ENCODE measurements around the gene MRTFA.

The MRTFA gene

GRCh38 chr22:40422558-40423309 is 213.8 kb downstream of the MRTFA start:
- H3K27me3 ChIP-seq (ENCODE audit: control insufficient read depth, insufficient read depth, low read length), result no peaks in the 10 kb centered on the region
- no peak overlapping the region for H3K27ac ChIP-seq (ENCODE audit: low read depth, low read length)
- H3K36me3 ChIP-seq (ENCODE audit: control insufficient read depth, insufficient read depth, low read length), result peaks cover 55% of the 10 kb centered on the region
- no peak overlapping the region for H3K9ac ChIP-seq (ENCODE audit: low read length)
- no peaks in the 10 kb centered on the region for H3K4me1 ChIP-seq (ENCODE audit: control insufficient read depth, insufficient read depth, low read length)
- no peak overlapping the region for H3K4me3 ChIP-seq (ENCODE audit: low read length)

DNA sequence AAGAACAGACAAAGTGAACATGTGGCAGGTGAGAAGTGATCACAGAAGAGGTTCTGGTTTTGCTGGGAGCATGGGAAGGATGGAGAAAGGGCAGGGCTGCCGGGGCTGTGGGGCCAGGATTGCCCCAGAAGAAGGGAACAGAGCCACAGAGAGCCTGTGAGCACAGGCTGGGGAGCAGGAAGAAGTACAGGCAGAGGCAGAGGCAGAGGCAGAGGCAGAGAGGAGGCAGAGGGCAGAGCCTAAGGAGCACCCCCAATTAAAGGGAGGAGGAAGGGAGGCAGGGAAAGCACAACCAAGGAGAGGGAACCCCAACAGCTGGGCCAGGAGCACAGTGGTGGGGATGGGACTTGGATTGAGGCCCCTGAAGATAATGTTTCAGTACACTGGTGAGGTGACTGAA is 214.6 kb downstream of the MRTFA start:
- Histone ChIP-seq H3K27ac (ENCODE audit: low read depth, low read length) (no peak overlapping the region), H3K36me3 (ENCODE audit: control insufficient read depth, insufficient read depth, low read length) (peaks cover 53% of the 10 kb centered on the region), H3K4me1 (ENCODE audit: control insufficient read depth, insufficient read depth, low read length) (no peaks in the 10 kb centered on the region), H3K4me3 (ENCODE audit: low read length) (no peak overlapping the region), H3K9ac (ENCODE audit: low read length) (no peak overlapping the region), H3K27me3 (ENCODE audit: control insufficient read depth, insufficient read depth, low read length) (no peaks in the 10 kb centered on the region)

DNA sequence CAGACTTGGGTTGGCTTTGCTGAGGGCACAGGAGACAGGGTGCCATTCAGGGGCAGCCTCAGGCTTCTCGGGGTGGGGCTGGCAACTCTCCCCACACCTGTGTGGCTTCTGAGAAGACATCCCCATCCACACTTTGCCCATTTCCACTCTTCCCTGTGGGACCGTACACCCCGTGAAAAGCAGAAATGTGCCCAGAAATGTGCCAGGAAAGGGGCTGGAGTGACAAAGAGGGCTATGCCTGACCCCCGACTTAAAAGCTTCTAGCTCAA is 215.5 kb downstream of the MRTFA start:
- H3K4me1 ChIP-seq (ENCODE audit: control insufficient read depth, insufficient read depth, low read length), result no peaks in the 10 kb centered on the region
- peaks cover 50% of the 10 kb centered on the region for H3K36me3 ChIP-seq (ENCODE audit: control insufficient read depth, insufficient read depth, low read length)

DNA sequence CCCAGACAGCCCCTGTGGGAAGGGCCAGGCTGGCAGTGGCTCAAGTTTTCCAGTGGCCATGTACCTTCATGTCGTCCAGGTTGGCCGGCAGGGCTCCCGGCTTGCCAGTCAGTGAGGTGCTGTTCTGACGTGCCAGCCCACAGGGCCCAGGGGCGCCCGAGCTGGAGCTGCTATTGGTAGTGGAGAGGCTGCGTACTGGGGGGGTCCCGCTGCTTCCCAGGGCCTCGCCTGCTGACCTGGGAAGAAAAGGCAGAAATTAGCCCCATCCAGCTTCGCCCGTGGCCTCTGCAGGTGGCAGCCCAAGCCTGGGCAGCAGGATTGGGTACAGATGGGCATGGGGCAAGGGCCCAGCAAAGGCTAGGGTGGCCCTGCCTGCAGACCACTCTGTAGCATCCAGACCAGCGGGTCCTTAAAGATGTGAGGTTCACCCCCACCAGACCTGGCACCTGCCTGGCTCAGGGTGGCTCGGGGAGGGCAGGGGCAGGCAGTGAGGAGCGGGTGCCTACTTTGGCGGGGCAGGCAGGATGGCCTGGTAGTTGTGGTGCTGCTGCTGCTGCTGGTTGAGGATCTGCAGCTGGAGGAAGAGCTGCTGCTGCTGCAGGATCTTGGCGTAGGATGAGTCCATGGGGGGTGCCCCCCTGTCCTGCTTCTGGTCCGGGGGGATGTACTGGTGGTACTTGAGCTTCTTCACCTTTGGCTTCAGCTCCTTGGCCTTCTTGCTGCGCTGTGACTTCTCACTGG is 216.0 kb downstream of the MRTFA start:
- Histone ChIP-seq H3K4me1 (ENCODE audit: control insufficient read depth, insufficient read depth, low read length) (no peaks in the 10 kb centered on the region), H3K36me3 (ENCODE audit: control insufficient read depth, insufficient read depth, low read length) (peaks cover 50% of the 10 kb centered on the region), H3K9ac (ENCODE audit: low read length) (no peak overlapping the region), H3K4me3 (ENCODE audit: low read length) (no peak overlapping the region), H3K27me3 (ENCODE audit: control insufficient read depth, insufficient read depth, low read length) (no peaks in the 10 kb centered on the region), H3K27ac (ENCODE audit: low read depth, low read length) (no peak overlapping the region)

More for the DNA sequence above, 215.5 kb downstream of the MRTFA start:
- no peak overlapping the region for H3K27ac ChIP-seq (ENCODE audit: low read depth, low read length)
- H3K4me3 ChIP-seq (ENCODE audit: low read length), result no peak overlapping the region
- no peaks in the 10 kb centered on the region for H3K27me3 ChIP-seq (ENCODE audit: control insufficient read depth, insufficient read depth, low read length)
- H3K9ac ChIP-seq (ENCODE audit: low read length), result no peak overlapping the region

GRCh38 chr22:40419718-40420117 is 216.8 kb downstream of the MRTFA start:
- Histone ChIP-seq H3K4me1 (ENCODE audit: control insufficient read depth, insufficient read depth, low read length) (no peaks in the 10 kb centered on the region), H3K36me3 (ENCODE audit: control insufficient read depth, insufficient read depth, low read length) (peaks cover 46% of the 10 kb centered on the region)

DNA sequence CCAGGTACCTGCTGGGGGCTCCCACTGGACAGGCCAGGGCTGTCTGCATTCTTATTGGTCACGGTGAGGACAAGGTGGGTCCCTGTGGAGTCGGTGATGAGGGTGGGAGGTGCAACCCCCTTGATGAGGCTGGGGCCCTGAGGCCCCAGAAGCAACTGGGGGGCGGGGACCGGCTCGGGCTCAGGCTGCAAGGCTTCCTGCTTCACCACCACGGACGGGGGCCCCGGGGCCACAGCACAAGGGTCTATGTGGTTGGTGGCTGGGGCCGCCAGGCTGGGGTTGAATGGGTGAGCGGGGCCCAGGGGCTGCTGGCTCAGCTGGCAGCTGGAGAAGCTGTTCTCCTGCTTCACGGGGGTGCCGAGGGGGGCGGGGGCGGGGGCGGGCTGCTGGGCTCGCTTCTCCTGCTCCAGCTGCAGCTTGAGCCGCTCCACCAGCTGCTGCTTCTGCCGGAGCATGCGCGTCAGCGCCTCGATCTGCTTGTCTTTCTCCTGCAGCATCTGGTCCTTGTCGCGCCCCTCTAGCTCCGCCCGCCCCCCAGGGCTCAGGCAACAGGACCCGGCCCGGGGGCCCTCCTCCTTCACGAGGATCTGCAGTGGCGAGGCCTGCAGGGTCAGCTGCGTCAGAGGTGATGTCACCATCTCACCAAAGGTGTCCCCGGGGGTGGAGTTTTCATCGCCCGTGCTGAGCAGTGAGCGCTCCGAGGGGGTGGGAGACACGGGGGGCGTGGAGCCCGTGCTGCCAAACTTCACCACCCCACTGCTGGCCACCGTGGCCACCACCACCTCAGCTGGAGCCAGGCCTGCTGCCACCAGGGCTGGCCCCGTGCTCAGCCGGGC is 217.9 kb downstream of the MRTFA start:
- Histone ChIP-seq H3K4me3 (ENCODE audit: low read length) (no peak overlapping the region), H3K27ac (ENCODE audit: low read depth, low read length) (no peak overlapping the region), H3K27me3 (ENCODE audit: control insufficient read depth, insufficient read depth, low read length) (no peaks in the 10 kb centered on the region), H3K4me1 (ENCODE audit: control insufficient read depth, insufficient read depth, low read length) (no peaks in the 10 kb centered on the region), H3K9ac (ENCODE audit: low read length) (no peak overlapping the region), H3K36me3 (ENCODE audit: control insufficient read depth, insufficient read depth, low read length) (peaks cover 36% of the 10 kb centered on the region)

More at GRCh38 chr22:40419718-40420117, 216.8 kb downstream of the MRTFA start:
- no peak overlapping the region for H3K27ac ChIP-seq (ENCODE audit: low read depth, low read length)
- H3K9ac ChIP-seq (ENCODE audit: low read length), result no peak overlapping the region
- H3K4me3 ChIP-seq (ENCODE audit: low read length), result no peak overlapping the region
- H3K27me3 ChIP-seq (ENCODE audit: control insufficient read depth, insufficient read depth, low read length), result no peaks in the 10 kb centered on the region

- Histone ChIP-seq H3K36me3 (ENCODE audit: control insufficient read depth, insufficient read depth, low read length) (peaks cover 32% of the 10 kb centered on the region), H3K4me1 (ENCODE audit: control insufficient read depth, insufficient read depth, low read length) (no peaks in the 10 kb centered on the region), H3K27ac (ENCODE audit: low read depth, low read length) (no peak overlapping the region)
Observed at GRCh38 chr22:40417881-40418280, 218.6 kb downstream of the MRTFA start.

DNA sequence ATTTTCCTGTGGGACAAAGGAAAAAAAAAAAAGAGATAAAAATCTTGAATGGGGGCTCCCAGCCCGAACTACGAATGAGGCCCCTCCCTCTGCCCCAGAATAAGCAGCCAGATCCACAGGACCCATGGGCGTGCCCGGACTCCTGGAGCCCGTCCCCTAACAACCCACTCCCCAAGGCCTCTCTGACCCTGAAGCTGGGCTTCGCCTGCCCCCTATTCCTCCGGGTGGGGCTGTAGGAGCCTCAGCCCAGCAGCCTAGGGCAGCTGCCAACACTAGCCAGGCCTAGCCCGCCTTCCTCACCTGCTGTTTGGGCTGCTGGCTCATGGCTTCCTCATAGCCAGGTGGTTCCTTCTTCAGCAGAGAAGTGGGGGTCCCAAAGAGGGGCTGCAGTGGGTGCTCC is 219.5 kb downstream of the MRTFA start:
- Histone ChIP-seq H3K27ac (ENCODE audit: low read depth, low read length) (no peak overlapping the region), H3K4me1 (ENCODE audit: control insufficient read depth, insufficient read depth, low read length) (no peaks in the 10 kb centered on the region), H3K27me3 (ENCODE audit: control insufficient read depth, insufficient read depth, low read length) (no peaks in the 10 kb centered on the region), H3K9ac (ENCODE audit: low read length) (no peak overlapping the region), H3K36me3 (ENCODE audit: control insufficient read depth, insufficient read depth, low read length) (peaks cover 25% of the 10 kb centered on the region), H3K4me3 (ENCODE audit: low read length) (no peak overlapping the region)

More at GRCh38 chr22:40417881-40418280, 218.6 kb downstream of the MRTFA start:
- Histone ChIP-seq H3K27me3 (ENCODE audit: control insufficient read depth, insufficient read depth, low read length) (no peaks in the 10 kb centered on the region), H3K9ac (ENCODE audit: low read length) (no peak overlapping the region), H3K4me3 (ENCODE audit: low read length) (no peak overlapping the region)

DNA sequence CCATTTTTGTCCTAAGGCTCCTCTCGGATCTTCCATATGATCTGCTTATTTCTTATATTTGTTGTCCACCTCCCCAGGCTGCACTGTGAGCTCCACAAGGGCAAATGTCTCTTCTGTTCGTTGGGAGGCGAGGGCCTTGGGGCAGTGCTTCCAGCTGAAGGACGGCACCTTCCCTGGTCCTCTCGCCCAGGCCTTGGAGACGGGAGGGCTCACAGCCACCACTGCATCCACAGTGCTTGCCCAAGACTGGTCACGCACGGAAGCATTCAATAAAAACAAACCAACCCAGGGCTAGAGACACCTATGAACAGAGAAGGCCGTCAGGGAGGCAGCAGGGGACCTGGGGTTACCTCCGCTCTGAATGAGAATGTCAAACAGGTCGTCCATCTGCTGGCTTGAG is 219.9 kb downstream of the MRTFA start:
- Histone ChIP-seq H3K27me3 (ENCODE audit: control insufficient read depth, insufficient read depth, low read length) (no peaks in the 10 kb centered on the region), H3K4me1 (ENCODE audit: control insufficient read depth, insufficient read depth, low read length) (no peaks in the 10 kb centered on the region), H3K4me3 (ENCODE audit: low read length) (no peak overlapping the region), H3K9ac (ENCODE audit: low read length) (no peak overlapping the region), H3K27ac (ENCODE audit: low read depth, low read length) (no peak overlapping the region), H3K36me3 (ENCODE audit: control insufficient read depth, insufficient read depth, low read length) (peaks cover 22% of the 10 kb centered on the region)

DNA sequence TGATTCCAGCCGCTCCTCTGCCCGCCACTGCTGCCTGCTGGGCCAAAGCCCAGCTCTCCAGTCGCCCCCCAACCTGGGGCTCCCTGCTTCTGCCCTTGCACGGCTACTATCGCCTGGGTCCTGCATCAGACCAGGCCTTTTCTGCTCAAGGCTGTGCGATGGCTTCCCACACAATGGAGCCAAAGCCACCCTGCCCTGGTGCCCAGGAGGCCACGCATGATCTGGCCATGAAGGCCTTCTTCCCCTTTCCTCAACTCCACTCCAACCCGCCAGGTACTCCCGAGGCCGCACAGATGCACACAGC is 220.3 kb downstream of the MRTFA start:
- Histone ChIP-seq H3K9ac (ENCODE audit: low read length) (no peak overlapping the region), H3K36me3 (ENCODE audit: control insufficient read depth, insufficient read depth, low read length) (peaks cover 25% of the 10 kb centered on the region), H3K27me3 (ENCODE audit: control insufficient read depth, insufficient read depth, low read length) (no peaks in the 10 kb centered on the region), H3K4me3 (ENCODE audit: low read length) (no peak overlapping the region), H3K4me1 (ENCODE audit: control insufficient read depth, insufficient read depth, low read length) (no peaks in the 10 kb centered on the region), H3K27ac (ENCODE audit: low read depth, low read length) (no peak overlapping the region)

GRCh38 chr22:40415531-40416266 is 220.8 kb downstream of the MRTFA start:
- no peaks in the 10 kb centered on the region for H3K4me1 ChIP-seq (ENCODE audit: control insufficient read depth, insufficient read depth, low read length)
- no peaks in the 10 kb centered on the region for H3K27me3 ChIP-seq (ENCODE audit: control insufficient read depth, insufficient read depth, low read length)
- H3K27ac ChIP-seq (ENCODE audit: low read depth, low read length), result no peak overlapping the region
- H3K9ac ChIP-seq (ENCODE audit: low read length), result no peak overlapping the region
- H3K36me3 ChIP-seq (ENCODE audit: control insufficient read depth, insufficient read depth, low read length), result peaks cover 28% of the 10 kb centered on the region
- H3K4me3 ChIP-seq (ENCODE audit: low read length), result no peak overlapping the region

DNA sequence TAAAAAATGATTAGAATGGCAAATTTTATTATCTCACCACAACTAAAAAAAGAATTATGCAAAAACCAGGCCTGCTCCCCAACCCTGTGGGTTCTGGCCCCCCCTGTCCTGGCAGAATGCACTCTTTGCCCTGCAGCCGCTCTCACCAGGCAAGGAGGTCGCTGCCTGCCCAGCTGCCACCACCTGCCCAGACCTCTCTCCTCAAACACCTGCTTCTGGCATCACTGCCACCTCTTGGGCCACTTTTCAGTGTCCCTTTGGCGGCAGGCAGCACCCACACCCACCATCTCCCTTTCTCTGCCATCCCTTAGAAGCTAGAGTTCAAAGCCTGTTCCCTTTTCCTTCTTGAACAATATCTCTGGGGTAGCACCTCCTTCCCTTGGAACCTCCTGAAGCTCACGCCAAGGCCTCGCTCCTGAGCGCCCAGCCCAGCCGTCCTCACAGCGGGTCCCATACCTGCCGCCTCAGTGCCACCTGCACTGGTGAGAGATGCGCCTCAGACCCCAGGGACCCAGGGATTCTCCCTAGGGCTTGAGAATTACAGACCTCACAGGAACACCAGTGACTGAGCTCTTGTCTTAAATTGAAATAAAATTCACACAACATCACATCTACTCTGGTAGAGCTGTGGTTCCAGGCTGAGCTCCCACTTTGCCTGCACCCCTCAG is 221.5 kb downstream of the MRTFA start:
- no peak overlapping the region for H3K27ac ChIP-seq (ENCODE audit: low read depth, low read length)
- no peak overlapping the region for H3K9ac ChIP-seq (ENCODE audit: low read length)
- H3K4me1 ChIP-seq (ENCODE audit: control insufficient read depth, insufficient read depth, low read length), result no peaks in the 10 kb centered on the region
- no peak overlapping the region for H3K4me3 ChIP-seq (ENCODE audit: low read length)
- H3K36me3 ChIP-seq (ENCODE audit: control insufficient read depth, insufficient read depth, low read length), result peaks cover 26% of the 10 kb centered on the region
- no peaks in the 10 kb centered on the region for H3K27me3 ChIP-seq (ENCODE audit: control insufficient read depth, insufficient read depth, low read length)

Measured in rectal smooth muscle tissue (tissue), 1 donor.